ENCODE data around the gene EDN2. TPM values are rescaled to one million over a fixed set of nuclear protein-coding genes. Genes with fewer than 3 reads are reported as not detected.

The EDN2 gene
- total RNA-seq, 1 experiment from 2014 or later = 0.24 TPM

DNA sequence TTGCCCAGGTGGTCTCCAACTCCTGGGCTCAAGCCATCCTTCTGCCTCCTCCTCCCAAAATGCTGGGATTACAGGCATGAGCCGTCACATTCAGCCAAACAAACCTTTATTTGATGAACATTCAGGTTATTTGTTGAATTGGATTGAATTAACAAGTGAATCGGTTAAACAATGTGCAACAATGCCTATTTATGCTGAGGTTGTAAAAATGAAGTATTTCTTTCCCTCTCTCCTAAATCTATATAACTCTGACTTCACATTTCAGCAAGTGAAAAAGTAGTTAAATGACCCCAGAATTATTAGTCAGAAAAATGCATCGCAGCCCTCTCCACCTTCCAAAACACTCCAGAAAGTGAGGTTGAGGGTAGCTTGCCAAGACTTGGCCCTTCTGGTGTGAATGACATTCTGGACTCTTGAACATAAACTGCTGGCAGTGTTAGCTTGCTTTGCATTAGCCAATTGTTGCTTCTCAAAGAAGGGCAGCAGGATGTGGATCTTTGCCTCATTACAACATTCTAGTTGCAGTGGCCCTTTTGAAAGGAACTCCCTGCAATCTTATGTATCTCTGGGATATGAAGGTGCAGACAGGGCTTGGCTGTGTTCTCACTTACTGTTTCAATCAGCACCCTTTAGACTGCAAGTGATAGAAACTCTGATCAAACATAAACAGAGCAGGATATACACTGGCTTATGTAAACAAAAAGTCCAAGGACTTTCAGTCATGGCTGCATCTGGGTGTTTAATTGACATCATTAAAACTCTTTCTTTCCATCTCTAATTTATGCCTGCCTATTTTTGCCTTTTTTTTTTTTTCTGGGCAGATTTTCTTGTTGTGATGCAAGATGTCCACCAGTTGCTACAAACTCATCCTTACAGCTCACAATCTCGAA is 22.4 kb downstream of the EDN2 start:
- H3K36me3 Mint-ChIP-seq (ENCODE audit: insufficient read depth in 1 of 3, low read depth in 3 of 3) = no peaks in the 10 kb centered on the region
- Histone ChIP-seq H2BK12ac (ENCODE audit: insufficient read length, low read depth, low read length) (no peak overlapping the region), H3K4me1 (ENCODE audit: insufficient read depth, low read length) (no peaks in the 10 kb centered on the region), H3K27me3 (ENCODE audit: insufficient read depth, low read length) (no peaks in the 10 kb centered on the region), H3K9ac (ENCODE audit: extremely low read depth, insufficient read length, low read length) (no peak overlapping the region), H4K8ac (replicated peaks; ENCODE audit: insufficient read length, low read depth, low read length) (no peak overlapping the region), H3K18ac (ENCODE audit: insufficient read length, low read depth, low read length) (no peak overlapping the region), H4K5ac (ENCODE audit: insufficient read length, low read depth, low read length) (no peak overlapping the region), H3K56ac (ENCODE audit: insufficient read length, low read depth, low read length) (no peak overlapping the region), H2BK5ac (ENCODE audit: insufficient read length, low read length) (no peak overlapping the region), H2AFZ (ENCODE audit: low read length) (no peak overlapping the region), H3K23me2 (ENCODE audit: insufficient read length, low read depth, low read length, poor library complexity, severe bottlenecking) (no peaks in the 10 kb centered on the region), H3K14ac (ENCODE audit: insufficient read depth, low read length) (no peak overlapping the region), H2BK20ac (ENCODE audit: low read depth, low read length, poor library complexity, severe bottlenecking) (no peak overlapping the region), H3K79me2 (ENCODE audit: insufficient read depth, low read length) (no peaks in the 10 kb centered on the region), H3K4ac (ENCODE audit: low read depth, low read length) (no peak overlapping the region), H2BK15ac (ENCODE audit: low read depth, low read length) (no peak overlapping the region), H3T11ph (ENCODE audit: low read length) (no peak overlapping the region), H3K9me3 (ENCODE audit: control insufficient read depth, low read depth, low read length) (no peaks in the 10 kb centered on the region), H2AK5ac (ENCODE audit: insufficient read length, low read length) (no peak overlapping the region), H3K27ac (ENCODE audit: insufficient read length, low read depth, low read length) (no peak overlapping the region), H2BK120ac (ENCODE audit: low read depth, low read length, poor library complexity, severe bottlenecking) (no peak overlapping the region), H4K20me1 (ENCODE audit: control insufficient read depth, insufficient read depth, insufficient read length) (no peaks in the 10 kb centered on the region), H3K23ac (ENCODE audit: insufficient read length, low read depth, low read length) (no peak overlapping the region), H4K91ac (ENCODE audit: insufficient read length, low read depth, low read length) (no peak overlapping the region), H3K4me2 (ENCODE audit: insufficient read depth, insufficient read length, low read length) (no peak overlapping the region), H3K79me1 (ENCODE audit: insufficient read depth, low read depth, low read length, poor library complexity, severe bottlenecking) (no peaks in the 10 kb centered on the region)
- WGBS (ENCODE audit: extremely low coverage, insufficient read length, low lambda C conversion rate) = no CpG with 5 or more reads among the region's 4 CpGs
- H3K9me3 Mint-ChIP-seq = no peaks in the 10 kb centered on the region
- 0 out of 4 replicates have a peak, but pooled peaks cover 0 to 7% of the 10 kb centered on the region in 2 experiments for H3K4me1 Mint-ChIP-seq
- TF ChIP-seq CTCF (conservative IDR thresholded peaks at IDR 0.05) = no peak
- H3K4me3 Mint-ChIP-seq = no peak overlapping the region
- no peak overlapping the region for H3K27ac Mint-ChIP-seq
- H3K27me3 Mint-ChIP-seq (ENCODE audit: low read depth) = peaks cover 7% of the 10 kb centered on the region
- no peak for DNase-seq

All from H9 (cell line).